Activated CD8-positive, alpha-beta T cell treated with anti-CD3 and anti-CD28 coated beads, Interleukin-2, amount 10 ng/mL, durations not matched to agents 7 days and 5 days (primary cell): ENCODE results near the gene ANKRD22. TPM values are rescaled to one million over a fixed set of nuclear protein-coding genes. Genes with fewer than 3 reads are reported as not detected.

Experiments used
- ATAC-seq: fragments of 150-1000 bp; cut with Tn5 transposase; one replicate; pipeline ENCODE4 v1.10.0; 2021; ENCODE audit warnings: moderate library complexity
- CTCF ChIA-PET: fragments of 350-600 bp; sonication (Branson Sonifier 250); formaldehyde crosslinking; loops from one replicate; lab custom pipeline; 2021; ENCODE audit warnings: antibody characterized with exemption; lab: Charles Lee
- POLR2A ChIA-PET: fragments of 350-600 bp; sonication (Branson Sonifier 250); formaldehyde crosslinking; loops from one replicate; lab custom pipeline; 2021; ENCODE audit warnings: antibody characterized with exemption; lab: Charles Lee
- DNase-seq: peaks from one replicate; pipeline ENCODE4 v3.0.0-alpha.2; 2020
- H3K27ac Mint-ChIP-seq: one replicate; pipeline ENCODE4 v1.8.0; 2021; ENCODE audit warnings: mild to moderate bottlenecking, mixed read lengths
- H3K27me3 Mint-ChIP-seq: one replicate; pipeline ENCODE4 v1.8.0; 2021; ENCODE audit warnings: low read depth, mixed read lengths
- H3K36me3 Mint-ChIP-seq: one replicate; pipeline ENCODE4 v1.8.0; 2021; ENCODE audit warnings: low read depth, mixed read lengths
- H3K4me1 Mint-ChIP-seq: one replicate; pipeline ENCODE4 v1.8.0; 2021; ENCODE audit warnings: low read depth, mixed read lengths
- H3K4me3 Mint-ChIP-seq: one replicate; pipeline ENCODE4 v1.8.0; 2021; ENCODE audit warnings: mild to moderate bottlenecking, mixed read lengths
- H3K9me3 Mint-ChIP-seq: one replicate; pipeline ENCODE4 v1.8.0; 2022; ENCODE audit warnings: mixed read lengths; ENCODE audit not compliant: insufficient read depth
- total RNA-seq, 2 experiments: library from RNA; stranded (reverse); gene quantifications; one replicate each; pipeline ENCODE4 v1.2.3, GENCODE V29; 2021

Gene ANKRD22
- total RNA-seq, 2 experiments from 2014 or later = 0.45 TPM; not detected in 1

GRCh38 chr10:88877298-88877697 lies 25.7 kb upstream of the ANKRD22 start:
- no peak for DNase-seq
- peaks cover 27% of the 10 kb centered on the region for H3K36me3 Mint-ChIP-seq
- H3K27ac Mint-ChIP-seq = no peak overlapping the region
- POLR2A ChIA-PET = no interaction called here
- CTCF ChIA-PET = interaction anchor here (0.6 to 1.8 kb wide), 3 partner anchors 24 to 57 kb away, joined by 3 read pairs; no protein-coding TSS in a partner anchor
- H3K27me3 Mint-ChIP-seq = no peaks in the 10 kb centered on the region
- peaks cover 39% of the 10 kb centered on the region for H3K4me1 Mint-ChIP-seq
- no peak overlapping the region for H3K4me3 Mint-ChIP-seq
- ATAC-seq = no peak
- H3K9me3 Mint-ChIP-seq = peaks cover 6% of the 10 kb centered on the region

- no peak for ATAC-seq
- H3K36me3 Mint-ChIP-seq = peaks cover 13% of the 10 kb centered on the region
- H3K4me3 Mint-ChIP-seq = no peak overlapping the region
- no peak overlapping the region for H3K27ac Mint-ChIP-seq
- peaks cover 6% of the 10 kb centered on the region for H3K9me3 Mint-ChIP-seq
- DNase-seq = no peak
- ChIA-PET CTCF (no interaction called here), POLR2A (no interaction called here)
- no peaks in the 10 kb centered on the region for H3K27me3 Mint-ChIP-seq
- peaks cover 34% of the 10 kb centered on the region for H3K4me1 Mint-ChIP-seq
Measured at GRCh38 chr10:88875081-88875480, 23.4 kb upstream of the ANKRD22 start.

GRCh38 chr10:88874281-88874680 lies 22.6 kb upstream of the ANKRD22 start:
- ATAC-seq = no peak
- Mint-ChIP-seq H3K36me3 (peaks cover 13% of the 10 kb centered on the region), H3K9me3 (peaks cover 6% of the 10 kb centered on the region), H3K27ac (no peak overlapping the region), H3K4me1 (peaks cover 29% of the 10 kb centered on the region), H3K27me3 (no peaks in the 10 kb centered on the region), H3K4me3 (no peak overlapping the region)
- POLR2A ChIA-PET = no interaction called here
- CTCF ChIA-PET = no interaction called here
- no peak for DNase-seq

DNA sequence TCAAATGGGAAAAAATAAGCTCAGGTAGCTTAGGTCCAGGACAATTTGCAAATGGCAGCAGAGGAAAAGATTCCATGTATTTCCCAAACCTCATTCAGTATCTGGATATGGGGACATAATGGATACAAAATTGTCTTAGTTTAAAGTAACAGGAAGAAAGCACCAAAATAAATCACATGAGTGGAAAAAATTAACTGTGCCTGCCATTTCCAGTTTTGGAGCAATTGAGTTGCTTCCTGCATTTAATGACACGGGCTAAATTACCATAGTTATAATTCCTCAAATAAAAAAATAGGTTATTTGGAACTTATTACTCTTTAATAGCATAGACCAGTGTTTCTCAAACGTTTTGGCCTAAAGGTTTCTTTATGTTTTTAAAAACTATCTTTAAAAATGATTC lies 22.1 kb upstream of the ANKRD22 start:
- peaks cover 13% of the 10 kb centered on the region for H3K36me3 Mint-ChIP-seq
- ATAC-seq = no peak
- H3K9me3 Mint-ChIP-seq = peaks cover 6% of the 10 kb centered on the region
- no peaks in the 10 kb centered on the region for H3K27me3 Mint-ChIP-seq
- H3K4me3 Mint-ChIP-seq = no peak overlapping the region
- H3K4me1 Mint-ChIP-seq = peaks cover 24% of the 10 kb centered on the region
- H3K27ac Mint-ChIP-seq = no peak overlapping the region
- ChIA-PET CTCF (interaction anchor here (0.6 kb wide), 1 partner anchor 59 kb away, joined by 3 read pairs; no protein-coding TSS in a partner anchor), POLR2A (no interaction called here)
- DNase-seq = no peak

- Mint-ChIP-seq H3K27me3 (no peaks in the 10 kb centered on the region), H3K4me3 (no peak overlapping the region), H3K9me3 (no peaks in the 10 kb centered on the region), H3K27ac (no peak overlapping the region), H3K36me3 (no peaks in the 10 kb centered on the region), H3K4me1 (peaks cover 2% of the 10 kb centered on the region)
- CTCF ChIA-PET = interaction anchor here (0.9 to 1.9 kb wide), 6 partner anchors 10 to 60 kb away, joined by 3 to 11 read pairs (median 6); partner anchors contain the start of gene STAMBPL1
- no peak for DNase-seq
- POLR2A ChIA-PET = interaction anchor here (1.7 kb wide), 1 partner anchor 10 kb away, joined by 12 read pairs; the partner anchor contains the start of gene STAMBPL1
- no peak for ATAC-seq
Measured at GRCh38 chr10:88870089-88870488, 18.4 kb upstream of the ANKRD22 start.

GRCh38 chr10:88866454-88866853 lies 14.8 kb upstream of the ANKRD22 start:
- POLR2A ChIA-PET = no interaction called here
- H3K27ac Mint-ChIP-seq = no peak overlapping the region

DNA sequence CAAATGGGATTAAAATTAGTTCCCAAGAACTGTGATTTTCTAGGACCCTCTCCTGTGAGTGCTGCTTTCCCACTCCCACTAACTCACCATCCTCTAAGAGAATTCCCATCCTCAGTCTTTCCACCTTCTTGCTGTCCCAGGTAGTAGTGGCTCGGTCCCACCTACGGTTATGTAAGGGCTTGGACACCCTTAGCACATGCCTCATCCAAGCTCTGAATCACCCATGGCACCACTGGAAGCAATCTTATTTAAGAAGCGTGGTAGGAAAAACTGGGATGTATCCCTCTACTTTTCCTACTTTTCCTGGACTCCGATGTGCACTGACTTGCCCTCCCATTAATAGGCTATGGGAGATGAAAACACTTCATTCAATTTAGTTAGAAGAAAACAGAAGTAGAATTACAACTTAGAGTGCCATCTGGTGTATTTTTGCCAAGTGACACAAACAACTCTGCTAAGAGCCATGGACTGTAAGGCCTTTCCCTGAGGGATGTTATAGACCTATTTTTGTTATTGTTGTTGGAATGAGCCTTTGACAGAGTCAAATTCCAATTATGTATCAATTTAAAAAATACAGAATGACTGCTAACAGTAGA lies 13.7 kb upstream of the ANKRD22 start:
- DNase-seq (no peak), ATAC-seq (no peak)
- Mint-ChIP-seq H3K36me3 (no peaks in the 10 kb centered on the region), H3K4me1 (peaks cover 2% of the 10 kb centered on the region), H3K4me3 (no peak overlapping the region), H3K27me3 (peaks cover 3% of the 10 kb centered on the region), H3K27ac (no peak overlapping the region), H3K9me3 (no peaks in the 10 kb centered on the region)
- ChIA-PET POLR2A (no interaction called here), CTCF (interaction anchor here (0.7 to 8.8 kb wide), 6 partner anchors 8 to 299 kb away, joined by 3 to 54 read pairs (median 6); partner anchors contain the start of genes ANKRD22 and STAMBPL1)

More at GRCh38 chr10:88866454-88866853, 14.8 kb upstream of the ANKRD22 start:
- CTCF ChIA-PET = interaction anchor here (8.8 kb wide), 1 partner anchor 31 kb away, joined by 54 read pairs; no protein-coding TSS in a partner anchor
- DNase-seq = no peak
- Mint-ChIP-seq H3K27me3 (peaks cover 3% of the 10 kb centered on the region), H3K36me3 (no peaks in the 10 kb centered on the region), H3K4me3 (no peak overlapping the region), H3K4me1 (peaks cover 2% of the 10 kb centered on the region), H3K9me3 (no peaks in the 10 kb centered on the region)
- no peak for ATAC-seq

- ChIA-PET POLR2A (no interaction called here), CTCF (interaction anchor here (1.4 to 8.8 kb wide), 2 partner anchors 25 to 29 kb away, joined by 3 to 54 read pairs; no protein-coding TSS in a partner anchor)
- H3K27me3 Mint-ChIP-seq = peaks cover 3% of the 10 kb centered on the region
- no peak overlapping the region for H3K27ac Mint-ChIP-seq
- H3K4me3 Mint-ChIP-seq = no peak overlapping the region
- ATAC-seq (no peak), DNase-seq (no peak)
- no peaks in the 10 kb centered on the region for H3K36me3 Mint-ChIP-seq
- no peaks in the 10 kb centered on the region for H3K4me1 Mint-ChIP-seq
- no peaks in the 10 kb centered on the region for H3K9me3 Mint-ChIP-seq
Measured at GRCh38 chr10:88861036-88861435, 9.4 kb upstream of the ANKRD22 start.

DNA sequence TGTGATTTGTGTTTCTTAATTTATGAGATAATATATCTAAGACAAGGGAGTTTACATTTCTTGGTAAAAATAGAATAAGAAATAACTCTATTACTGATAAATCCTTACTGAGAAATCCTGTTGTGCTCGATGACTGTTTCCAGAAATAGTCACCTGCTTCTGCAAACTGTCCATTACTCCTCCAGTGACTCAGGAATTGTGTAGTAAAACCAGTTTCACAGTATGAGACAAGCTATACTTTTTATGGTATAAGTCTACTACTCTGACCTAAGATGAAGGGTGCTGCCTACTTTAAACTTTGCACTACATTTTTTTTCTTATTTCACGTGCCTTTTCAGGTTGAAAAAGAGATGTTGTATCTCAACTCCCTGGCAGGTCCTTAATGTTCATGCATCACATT lies 6.8 kb upstream of the ANKRD22 start:
- Mint-ChIP-seq H3K36me3 (no peaks in the 10 kb centered on the region), H3K4me1 (peaks cover 2% of the 10 kb centered on the region), H3K27me3 (peaks cover 1% of the 10 kb centered on the region), H3K9me3 (no peaks in the 10 kb centered on the region), H3K4me3 (no peak overlapping the region), H3K27ac (no peak overlapping the region)
- DNase-seq (no peak), ATAC-seq (no peak)
- ChIA-PET POLR2A (no interaction called here), CTCF (interaction anchor here (8.8 kb wide), 1 partner anchor 23 kb away, joined by 54 read pairs; no protein-coding TSS in a partner anchor)

GRCh38 chr10:88857831-88858230 lies 6.2 kb upstream of the ANKRD22 start:
- H3K27me3 Mint-ChIP-seq = no peaks in the 10 kb centered on the region
- no peak for DNase-seq
- peaks cover 6% of the 10 kb centered on the region for H3K4me1 Mint-ChIP-seq
- H3K9me3 Mint-ChIP-seq = no peaks in the 10 kb centered on the region
- H3K36me3 Mint-ChIP-seq = no peaks in the 10 kb centered on the region
- ChIA-PET POLR2A (no interaction called here), CTCF (interaction anchor here (1.0 to 1.5 kb wide), 2 partner anchors 7 to 47 kb away, joined by 4 read pairs; no protein-coding TSS in a partner anchor)
- ATAC-seq = no peak
- H3K27ac Mint-ChIP-seq = no peak overlapping the region
- no peak overlapping the region for H3K4me3 Mint-ChIP-seq

DNA sequence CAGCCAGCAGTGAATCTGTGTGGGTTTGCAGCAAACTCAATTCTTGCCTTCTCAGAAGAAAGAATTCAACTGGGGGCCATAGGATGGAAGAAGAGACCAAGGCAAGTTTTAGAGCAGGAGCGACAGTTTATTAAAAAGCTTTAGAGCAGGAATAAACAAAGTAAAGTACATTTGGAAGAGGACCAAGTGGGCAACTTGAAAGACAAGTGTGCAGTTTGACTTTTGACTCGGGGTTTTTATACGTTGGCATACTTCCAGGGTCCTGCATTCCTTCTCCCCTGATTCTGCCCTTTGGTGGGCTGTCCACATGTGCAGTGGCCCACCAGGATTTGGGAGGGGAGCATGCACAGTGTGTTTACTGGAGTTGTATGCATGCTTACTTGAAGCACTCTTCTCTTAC lies 3.0 kb upstream of the ANKRD22 start:
- Mint-ChIP-seq H3K27ac (no peak overlapping the region), H3K4me1 (peaks cover 9% of the 10 kb centered on the region), H3K27me3 (no peaks in the 10 kb centered on the region), H3K36me3 (no peaks in the 10 kb centered on the region), H3K9me3 (no peaks in the 10 kb centered on the region), H3K4me3 (no peak overlapping the region)
- POLR2A ChIA-PET = no interaction called here
- ATAC-seq (no peak), DNase-seq (no peak)
- CTCF ChIA-PET = interaction anchor here (1.7 to 5.2 kb wide), 2 partner anchors 19 to 363 kb away, joined by 4 to 41 read pairs; no protein-coding TSS in a partner anchor
